ENCODE data around the gene OBSL1.

DNA sequence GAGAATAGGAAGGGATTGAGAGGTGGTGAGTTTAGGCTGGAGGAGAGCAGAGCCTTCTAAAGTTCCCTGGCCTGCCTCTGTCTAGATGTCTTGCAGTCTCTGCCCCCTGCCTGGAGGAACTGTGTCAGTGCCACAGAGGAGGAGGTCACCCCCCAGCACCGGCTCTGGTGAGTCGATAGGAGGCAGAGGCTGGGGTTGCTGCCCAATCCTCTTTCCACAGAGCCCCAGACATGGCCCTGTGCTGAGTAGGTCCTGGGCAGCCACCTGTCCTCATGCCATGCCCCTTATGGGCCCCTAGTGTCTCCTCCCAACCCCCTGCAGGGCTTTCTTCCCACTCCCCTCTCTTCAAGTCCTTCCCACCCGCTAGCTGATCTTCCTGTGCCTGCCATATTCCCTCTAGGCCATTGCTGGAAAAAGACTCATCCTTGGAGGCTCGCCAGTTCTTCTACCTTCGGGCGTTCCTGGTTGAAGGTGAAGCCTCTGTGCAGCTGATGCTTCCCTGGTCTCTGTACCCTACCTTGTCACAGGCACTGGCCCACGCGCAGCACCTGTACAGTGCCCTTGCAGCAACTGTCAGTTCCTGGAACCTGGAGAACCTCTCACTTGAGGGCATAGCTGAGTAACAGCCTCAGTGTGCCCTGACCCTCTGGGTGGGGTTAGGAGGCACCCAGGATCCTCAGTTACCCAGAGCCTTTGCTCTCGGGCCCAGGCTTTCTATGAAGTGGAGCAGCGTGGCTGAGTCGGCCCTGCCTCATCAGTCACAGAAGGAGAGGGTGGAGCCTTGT lies 42.9 kb upstream of the OBSL1 start:
- TF ChIP-seq, protein P1, sequence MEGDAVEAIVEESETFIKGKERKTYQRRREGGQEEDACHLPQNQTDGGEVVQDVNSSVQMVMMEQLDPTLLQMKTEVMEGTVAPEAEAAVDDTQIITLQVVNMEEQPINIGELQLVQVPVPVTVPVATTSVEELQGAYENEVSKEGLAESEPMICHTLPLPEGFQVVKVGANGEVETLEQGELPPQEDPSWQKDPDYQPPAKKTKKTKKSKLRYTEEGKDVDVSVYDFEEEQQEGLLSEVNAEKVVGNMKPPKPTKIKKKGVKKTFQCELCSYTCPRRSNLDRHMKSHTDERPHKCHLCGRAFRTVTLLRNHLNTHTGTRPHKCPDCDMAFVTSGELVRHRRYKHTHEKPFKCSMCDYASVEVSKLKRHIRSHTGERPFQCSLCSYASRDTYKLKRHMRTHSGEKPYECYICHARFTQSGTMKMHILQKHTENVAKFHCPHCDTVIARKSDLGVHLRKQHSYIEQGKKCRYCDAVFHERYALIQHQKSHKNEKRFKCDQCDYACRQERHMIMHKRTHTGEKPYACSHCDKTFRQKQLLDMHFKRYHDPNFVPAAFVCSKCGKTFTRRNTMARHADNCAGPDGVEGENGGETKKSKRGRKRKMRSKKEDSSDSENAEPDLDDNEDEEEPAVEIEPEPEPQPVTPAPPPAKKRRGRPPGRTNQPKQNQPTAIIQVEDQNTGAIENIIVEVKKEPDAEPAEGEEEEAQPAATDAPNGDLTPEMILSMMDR (IDR thresholded peaks at IDR 0.05) = no peak
- no peak for TF ChIP-seq EZH2 (IDR thresholded peaks at IDR 0.05; ENCODE audit: borderline replicate concordance, insufficient read depth, low read depth, low read length, poor library complexity, severe bottlenecking)
